DMS 273 (cell line): ENCODE results near the gene CDKAL1.

Experiments
- DNase-seq: peaks from one replicate; lab custom pipeline; 2025; ENCODE audit not compliant: unreplicated experiment; lab: John Stamatoyannopoulos, UW

The CDKAL1 gene

GRCh38 chr6:21123507-21124436 is 589.5 kb downstream of the CDKAL1 start:
- no peak for DNase-seq

- DNase-seq = no peak
Measured at GRCh38 chr6:21128601-21129000, 594.3 kb downstream of the CDKAL1 start.

DNA sequence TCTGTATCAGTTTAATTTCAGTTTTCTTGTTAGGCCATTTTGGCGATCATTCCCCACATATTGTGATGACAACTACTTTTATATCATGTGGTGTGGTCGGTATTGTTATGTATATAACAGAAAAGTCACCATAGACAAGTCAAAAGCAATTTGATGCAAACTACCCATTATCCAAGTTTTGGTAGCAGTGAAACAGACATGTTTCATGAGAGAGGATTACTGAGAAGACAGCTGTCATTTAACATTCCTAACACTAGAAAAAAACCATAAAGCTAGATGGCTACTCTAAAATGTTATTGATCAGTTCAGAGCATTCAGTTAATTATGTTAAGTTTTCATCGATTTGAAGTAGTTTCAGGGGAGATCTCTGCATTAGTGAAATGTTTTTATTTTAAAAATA is 597.1 kb downstream of the CDKAL1 start:
- peak; percentile 24 for DNase-seq

- DNase-seq = no peak
Measured at GRCh38 chr6:21132446-21132845, 598.2 kb downstream of the CDKAL1 start.

- DNase-seq = peak; percentile 69
Measured at GRCh38 chr6:21132856-21133838, 598.9 kb downstream of the CDKAL1 start.

DNA sequence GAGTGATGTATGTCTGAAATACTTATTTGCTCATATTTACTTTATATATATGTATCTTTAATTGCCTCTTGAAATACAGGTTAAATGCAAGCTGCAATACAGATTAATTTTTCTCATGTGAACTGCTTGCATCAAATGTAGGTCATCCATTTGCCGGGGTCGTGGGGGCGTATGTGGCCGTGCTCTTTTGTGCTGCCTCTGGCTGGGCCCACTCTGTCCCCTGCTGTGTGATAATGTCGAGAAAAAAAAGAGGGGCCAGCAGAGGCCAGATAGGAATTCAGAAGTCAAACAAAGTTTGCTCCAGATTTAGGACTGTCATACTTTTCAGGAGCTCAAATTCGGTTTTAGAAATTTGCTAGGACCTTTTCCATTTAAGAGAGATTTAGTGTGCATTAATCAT is 599.6 kb downstream of the CDKAL1 start:
- no peak for DNase-seq

DNA sequence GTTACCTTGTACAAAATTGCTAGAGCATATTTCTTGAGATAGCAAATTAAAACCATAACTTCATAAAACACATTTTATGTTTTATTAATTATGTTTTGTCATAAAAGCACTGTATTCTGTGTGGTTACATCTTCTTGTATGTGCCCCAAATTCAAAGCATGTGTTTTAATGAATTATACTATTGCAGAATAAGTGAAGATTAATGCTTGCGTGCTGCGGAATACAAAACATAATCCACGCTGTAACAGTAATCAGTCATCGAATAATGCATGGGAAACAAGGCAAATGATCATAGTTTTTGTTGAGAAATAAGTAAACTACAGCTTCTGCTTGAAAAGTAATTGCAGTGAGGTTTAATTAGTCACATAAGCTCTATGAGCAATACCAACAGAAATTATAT is 600.1 kb downstream of the CDKAL1 start:
- DNase-seq = no peak

DNA sequence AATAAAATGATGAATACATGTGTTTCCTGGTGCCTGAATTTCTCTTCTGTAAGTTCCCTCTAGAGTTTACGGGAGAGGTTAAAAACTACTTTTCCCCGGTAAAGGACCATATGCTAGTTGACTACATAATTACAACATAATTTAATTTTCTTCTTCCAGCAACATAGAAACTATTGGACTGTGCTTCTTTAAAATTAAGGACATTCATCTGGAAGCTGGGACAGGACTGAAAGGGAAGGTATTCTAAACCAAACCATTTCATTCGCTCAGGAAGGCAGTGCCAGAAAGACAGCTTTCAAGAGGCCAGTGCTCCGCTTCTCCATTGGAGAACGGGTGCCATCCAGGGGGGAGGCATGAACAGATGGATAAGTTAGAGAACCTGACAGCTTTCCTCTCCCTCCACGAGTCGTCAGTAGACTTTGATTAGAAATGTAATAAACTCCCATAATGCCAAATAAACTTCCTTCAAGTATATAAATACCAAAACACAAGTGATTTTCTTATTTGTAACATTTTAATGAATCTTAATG is 601.3 kb downstream of the CDKAL1 start:
- DNase-seq = peak; percentile 83

DNA sequence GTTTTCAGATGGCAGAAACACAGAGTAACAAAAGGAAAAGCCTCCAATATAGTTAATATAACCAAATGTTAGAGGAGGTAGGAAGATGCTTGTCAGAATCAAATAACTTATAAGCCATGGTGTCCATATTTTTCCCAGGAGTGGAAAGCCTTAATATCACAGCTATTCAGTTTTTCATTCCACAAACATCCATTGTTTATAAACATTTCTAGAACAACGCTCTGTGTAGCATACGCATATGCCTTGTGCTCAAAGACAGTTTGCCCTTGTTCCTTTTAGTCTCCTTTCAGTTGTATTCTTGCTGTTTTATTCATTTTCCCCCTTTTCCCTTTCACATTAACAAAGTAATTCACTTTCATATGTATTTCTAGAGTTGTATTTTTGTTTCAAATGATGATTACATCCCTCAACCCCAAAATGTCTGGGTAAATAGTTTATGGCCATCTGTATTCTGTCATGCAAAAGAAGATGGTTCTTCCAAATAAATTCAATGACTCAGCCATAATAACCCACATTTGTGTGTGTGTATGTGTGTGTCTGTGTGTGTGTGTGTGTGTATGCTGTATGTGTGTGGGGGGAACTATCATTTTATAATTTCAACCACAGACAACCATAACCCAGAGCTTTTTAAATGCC is 603.6 kb downstream of the CDKAL1 start:
- no peak for DNase-seq

DNA sequence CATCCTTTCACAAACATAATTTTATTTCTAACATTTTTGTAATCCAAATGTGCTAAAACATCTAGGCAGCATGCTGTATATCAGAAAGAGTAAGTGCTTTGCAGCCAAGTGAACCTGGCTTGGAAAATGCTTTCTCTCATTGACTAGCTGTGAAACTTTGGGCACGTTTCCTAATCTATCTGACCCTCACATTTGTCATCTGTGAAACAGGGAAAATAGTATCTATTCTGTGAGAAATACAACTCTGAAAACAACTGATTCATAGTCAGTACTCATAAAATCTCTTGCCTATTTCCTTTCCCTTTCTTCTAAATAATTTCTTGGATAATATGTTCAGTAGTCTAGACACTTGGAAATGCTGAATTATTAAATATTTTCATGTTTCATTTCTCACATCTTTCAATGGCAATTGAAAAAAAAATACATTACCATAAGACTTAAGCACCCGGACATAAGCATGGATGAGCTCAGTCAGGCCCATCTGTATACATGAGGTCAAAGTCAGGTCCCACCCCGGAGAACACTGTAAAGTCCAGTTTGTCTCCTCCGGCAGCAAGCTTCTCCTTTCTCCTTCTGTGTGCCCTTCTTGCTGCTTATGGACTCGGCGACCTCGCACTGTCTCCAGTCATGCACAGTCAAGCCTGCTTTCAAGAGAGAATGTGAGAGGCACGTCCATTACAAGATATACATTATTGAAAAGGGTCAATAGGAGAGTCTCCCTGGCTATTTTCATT is 604.2 kb downstream of the CDKAL1 start:
- no peak for DNase-seq

DNA sequence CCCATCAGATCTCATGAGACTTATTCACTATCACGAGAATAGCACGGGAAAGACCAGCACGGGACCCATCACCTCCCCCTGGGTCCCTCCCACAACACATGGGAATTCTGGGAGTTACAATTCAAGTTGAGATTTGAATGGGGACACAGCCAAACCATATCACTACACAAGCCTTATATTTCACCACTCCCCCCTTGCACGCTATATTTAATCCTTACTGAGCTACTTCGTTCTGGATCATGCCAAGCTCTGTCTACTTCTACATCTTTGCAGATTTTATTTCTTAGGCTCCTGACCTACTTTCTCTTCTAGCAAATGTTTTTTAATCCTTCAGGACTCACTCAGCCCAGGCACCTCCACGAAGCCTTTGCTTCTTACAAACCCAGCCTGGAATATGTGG is 606.7 kb downstream of the CDKAL1 start:
- no peak for DNase-seq

DNA sequence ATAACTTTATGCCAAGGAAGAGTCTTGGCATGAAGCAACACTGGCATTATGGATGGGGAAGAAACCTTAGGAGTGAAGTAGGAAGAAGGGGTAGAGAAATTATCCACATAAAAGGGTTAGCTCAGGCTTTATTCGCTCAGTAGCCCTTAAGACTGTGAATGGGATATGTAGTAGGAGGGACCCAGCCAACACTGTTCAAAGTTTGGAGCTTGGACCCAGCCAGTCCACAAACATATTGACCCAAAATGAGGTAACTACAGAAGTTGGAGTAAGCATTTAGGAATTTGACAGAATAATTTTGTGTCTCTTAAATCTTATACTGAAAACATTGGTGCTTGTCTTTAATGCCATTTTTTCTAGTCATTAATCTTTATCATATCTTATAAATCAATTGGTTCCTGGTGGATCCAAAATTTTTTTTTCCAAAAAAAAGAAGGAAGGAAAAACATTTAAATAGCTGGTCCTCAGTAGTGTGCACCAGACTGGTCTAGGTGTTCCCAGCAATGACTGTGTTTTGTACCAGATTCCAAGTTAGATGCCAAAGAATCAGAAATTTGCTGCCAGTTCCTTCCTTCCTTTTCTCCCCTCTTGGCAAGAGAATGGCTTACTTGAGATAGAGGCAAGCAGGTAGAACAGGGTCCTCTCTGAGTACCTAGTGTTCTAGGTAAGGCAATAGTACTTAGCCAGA is 607.5 kb downstream of the CDKAL1 start:
- no peak for DNase-seq

GRCh38 chr6:21142741-21143140 is 608.5 kb downstream of the CDKAL1 start:
- no peak for DNase-seq

- DNase-seq = no peak
Measured at GRCh38 chr6:21143645-21144044, 609.4 kb downstream of the CDKAL1 start.

GRCh38 chr6:21144928-21145327 is 610.7 kb downstream of the CDKAL1 start:
- no peak for DNase-seq

DNA sequence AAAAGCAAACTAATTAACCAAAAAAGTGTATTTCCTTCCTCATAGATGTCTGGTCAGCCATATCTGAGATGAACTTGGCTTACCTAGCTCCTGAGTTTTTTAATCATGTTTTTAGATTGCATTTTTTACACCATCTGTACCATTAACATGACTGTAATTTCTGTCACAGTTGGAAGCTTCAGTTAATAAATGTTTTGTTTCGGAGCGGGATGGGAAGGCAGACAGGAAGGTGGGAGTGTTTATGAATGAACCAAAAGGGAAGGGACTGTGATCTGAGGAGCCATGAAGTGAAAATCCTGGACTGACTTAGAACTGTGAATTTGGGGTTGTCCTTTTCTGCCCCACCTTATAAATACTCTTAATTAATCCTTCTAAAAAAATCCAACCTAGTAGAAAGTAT is 613.7 kb downstream of the CDKAL1 start:
- DNase-seq = no peak

GRCh38 chr6:21149470-21149869 is 615.2 kb downstream of the CDKAL1 start:
- no peak for DNase-seq

GRCh38 chr6:21150667-21151066 is 616.4 kb downstream of the CDKAL1 start:
- no peak for DNase-seq

GRCh38 chr6:21151119-21151518 is 616.9 kb downstream of the CDKAL1 start:
- no peak for DNase-seq

- no peak for DNase-seq
Measured at GRCh38 chr6:21151530-21151929, 617.3 kb downstream of the CDKAL1 start.
